Kidney (tissue), 14 donors: Measurements from ENCODE around the gene HSPA4. TPM values are rescaled to one million over a fixed set of nuclear protein-coding genes. Genes with fewer than 3 reads are reported as not detected.

ENCODE experiments used
- DNase-seq, 5 donors: peaks; one replicate each; pipeline ENCODE4 v3.0.0-alpha.2; 2013 to 2020
- FAIRE-seq: peaks from 2 replicates; lab custom pipeline; 2012; peaks lifted over from hg19 to GRCh38; lab: Jason Lieb, UNC
- H3K27ac ChIP-seq, 2 donors: one replicate each; pipeline ENCODE4 v1.7.0; 2013; ENCODE audit warnings: low read depth in 2 of 2, low read length in 2 of 2, inconsistent platforms in 1 of 2
- H3K27me3 ChIP-seq: one replicate; pipeline ENCODE4 v1.7.1; 2013; ENCODE audit warnings: low read length, inconsistent platforms; ENCODE audit not compliant: control insufficient read depth, insufficient read depth
- H3K36me3 ChIP-seq, 3 donors: one replicate each; pipeline versions ENCODE4 v1.7.0 to v1.7.1; 2013; ENCODE audit warnings: low read length in 3 of 3, control low read depth in 1 of 3, inconsistent platforms in 1 of 3; ENCODE audit not compliant: insufficient read depth in 3 of 3, control insufficient read depth in 2 of 3
- H3K4me1 ChIP-seq, 3 donors: one replicate each; pipeline versions ENCODE4 v1.7.0 to v1.7.1; 2013; ENCODE audit warnings: low read length in 3 of 3, inconsistent platforms in 1 of 3, low read depth in 1 of 3; ENCODE audit not compliant: control insufficient read depth in 2 of 3, insufficient read depth in 2 of 3
- H3K4me3 ChIP-seq, 3 donors: one replicate each; pipeline versions ENCODE4 v1.7.0 to v1.8.1; 2013; ENCODE audit warnings: low read length in 3 of 3, control low read depth in 1 of 3, inconsistent platforms in 1 of 3
- H3K9ac ChIP-seq, 3 donors: one replicate each; pipeline versions ENCODE4 v1.7.0 to v1.7.1; 2013; ENCODE audit warnings: low read length in 3 of 3, control low read depth in 1 of 3, inconsistent platforms in 1 of 3
- H3K9me3 ChIP-seq, 3 donors: one replicate each; pipeline versions ENCODE4 v1.7.0 to v1.7.1; 2013; ENCODE audit warnings: low read length in 3 of 3, control low read depth in 1 of 3, inconsistent platforms in 1 of 3; ENCODE audit not compliant: control insufficient read depth in 2 of 3, insufficient read depth in 1 of 3
- intact Hi-C: fragments of 100-400 bp; cut with DNase I; formaldehyde crosslinking; loops from one replicate; pipeline ENCODE4 v1.11.1; 2022
- polyA plus RNA-seq: library from polyadenylated mRNA; stranded (reverse); fragments of 350-450 nt; fragmentation: Illumina TruSeq; extraction: RNeasy Lipid Tissue Mini Kit (QIAGEN cat#74804); gene quantifications from one replicate; pipeline ENCODE4 v1.2.3, GENCODE V29; 2014; ENCODE audit warnings: low read depth, low replicate concordance; ENCODE audit not compliant: insufficient read depth
- total RNA-seq: library from RNA; stranded (reverse); fragmentation: NEBNext Ultra II Directional; extraction: Animal tissue kit (Norgen Biotek cat#: 25700); gene quantifications from one replicate; pipeline ENCODE4 v1.2.1, GENCODE V29; 2021
- TF ChIP-seq, protein P1 (sequence below): IDR thresholded peaks from 3 replicates; pipeline ENCODE4 v1.5.1; 2012; ENCODE audit warnings: mild to moderate bottlenecking, moderate library complexity, borderline replicate concordance; ENCODE audit not compliant: insufficient read depth; ENCODE audit errors: extremely low read depth
- donor health status: control.
- donor health status: control.
- donor health status: control.
- donor health status: control.
- donor health status: control.
- donor health status: DM: yes; HTN: yes; CAD: no.
- donor health status: Normal renal cell carcinoma (clear cell type).

HSPA4 gene
- total and polyA plus RNA-seq, 2 donors from 2014 or later, result 79.7 to 81.5 TPM

DNA sequence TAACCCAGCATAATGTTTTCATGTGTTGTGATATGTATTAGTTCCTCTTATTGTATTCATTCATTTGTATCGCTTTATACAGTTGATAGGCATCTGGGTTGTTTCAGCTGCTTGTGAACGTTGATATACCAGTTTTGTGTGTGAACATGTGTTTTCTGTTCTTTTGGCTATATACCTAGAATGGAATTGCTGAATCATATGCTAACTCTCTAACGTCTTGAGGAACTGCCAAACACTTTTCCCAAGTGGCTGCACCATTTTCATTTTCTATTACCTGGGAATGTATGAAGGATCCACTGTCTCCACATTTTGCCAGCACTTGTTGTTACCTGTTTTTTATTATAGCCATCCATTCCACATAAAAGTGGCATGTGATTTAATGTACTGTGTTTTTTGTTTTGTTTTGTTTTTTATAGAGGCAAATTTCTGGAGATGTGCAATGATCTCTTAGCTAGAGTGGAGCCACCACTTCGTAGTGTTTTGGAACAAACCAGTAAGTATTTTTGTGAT lies 34.6 kb downstream of the HSPA4 start:
- Histone ChIP-seq H3K36me3 (peaks cover 9 to 31% (median 14%) of the 10 kb centered on the region in 3 donors), H3K4me1 (no peaks in the 10 kb centered on the region), H3K9me3 (no peaks in the 10 kb centered on the region), H3K4me3 (no peak overlapping the region), H3K27me3 (no peaks in the 10 kb centered on the region), H3K27ac (no peak overlapping the region), H3K9ac (no peak overlapping the region)
- intact Hi-C loops, result no loop called here
- FAIRE-seq (no peak), DNase-seq (no peak)
- TF ChIP-seq, protein P1, sequence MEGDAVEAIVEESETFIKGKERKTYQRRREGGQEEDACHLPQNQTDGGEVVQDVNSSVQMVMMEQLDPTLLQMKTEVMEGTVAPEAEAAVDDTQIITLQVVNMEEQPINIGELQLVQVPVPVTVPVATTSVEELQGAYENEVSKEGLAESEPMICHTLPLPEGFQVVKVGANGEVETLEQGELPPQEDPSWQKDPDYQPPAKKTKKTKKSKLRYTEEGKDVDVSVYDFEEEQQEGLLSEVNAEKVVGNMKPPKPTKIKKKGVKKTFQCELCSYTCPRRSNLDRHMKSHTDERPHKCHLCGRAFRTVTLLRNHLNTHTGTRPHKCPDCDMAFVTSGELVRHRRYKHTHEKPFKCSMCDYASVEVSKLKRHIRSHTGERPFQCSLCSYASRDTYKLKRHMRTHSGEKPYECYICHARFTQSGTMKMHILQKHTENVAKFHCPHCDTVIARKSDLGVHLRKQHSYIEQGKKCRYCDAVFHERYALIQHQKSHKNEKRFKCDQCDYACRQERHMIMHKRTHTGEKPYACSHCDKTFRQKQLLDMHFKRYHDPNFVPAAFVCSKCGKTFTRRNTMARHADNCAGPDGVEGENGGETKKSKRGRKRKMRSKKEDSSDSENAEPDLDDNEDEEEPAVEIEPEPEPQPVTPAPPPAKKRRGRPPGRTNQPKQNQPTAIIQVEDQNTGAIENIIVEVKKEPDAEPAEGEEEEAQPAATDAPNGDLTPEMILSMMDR, result no peak

DNA sequence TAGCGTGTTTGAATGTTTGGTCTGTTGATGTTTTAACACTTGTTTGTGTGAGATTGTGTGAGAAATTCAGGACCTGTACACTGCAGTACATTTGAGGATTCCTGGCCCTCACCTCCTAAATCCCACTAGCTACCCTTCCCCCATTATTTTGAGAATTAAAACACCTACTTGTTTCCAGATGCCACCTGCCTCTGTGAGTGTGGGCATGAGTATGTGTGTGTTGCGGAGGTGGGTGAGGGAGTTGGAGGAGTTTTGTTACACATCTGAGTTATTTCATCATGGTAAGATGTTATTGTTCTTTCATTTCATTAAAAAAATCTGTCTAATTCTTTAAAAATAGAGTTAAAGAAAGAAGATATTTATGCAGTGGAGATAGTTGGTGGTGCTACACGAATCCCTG lies 36.3 kb downstream of the HSPA4 start:
- Histone ChIP-seq H3K36me3 (peaks cover 12 to 37% (median 14%) of the 10 kb centered on the region in 3 donors), H3K27ac (no peak overlapping the region), H3K4me1 (no peaks in the 10 kb centered on the region)

DNA sequence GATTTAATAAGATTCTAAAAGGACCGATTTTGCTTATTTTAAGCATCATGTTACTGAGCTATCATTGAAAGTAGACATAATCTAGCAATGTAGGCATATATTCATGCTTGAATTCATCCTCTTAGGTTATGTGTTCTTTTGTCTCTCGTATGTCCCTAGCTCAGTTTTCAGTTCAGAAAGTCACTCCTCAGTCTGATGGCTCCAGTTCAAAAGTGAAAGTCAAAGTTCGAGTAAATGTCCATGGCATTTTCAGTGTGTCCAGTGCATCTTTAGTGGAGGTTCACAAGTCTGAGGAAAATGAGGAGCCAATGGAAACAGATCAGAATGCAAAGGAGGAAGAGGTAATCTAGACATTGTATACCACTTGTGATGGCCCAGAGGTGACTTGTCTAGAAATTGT lies 39.2 kb downstream of the HSPA4 start:
- H3K36me3 ChIP-seq, result peaks cover 15 to 37% (median 16%) of the 10 kb centered on the region in 3 donors
- FAIRE-seq (no peak), DNase-seq (no peak)
- intact Hi-C loops, result no loop called here
- H3K4me3 ChIP-seq, result no peak overlapping the region
- H3K27ac ChIP-seq, result no peak overlapping the region
- TF ChIP-seq, protein P1, result no peak
- H3K9ac ChIP-seq, result no peak overlapping the region
- H3K9me3 ChIP-seq, result no peaks in the 10 kb centered on the region
- H3K4me1 ChIP-seq, result no peaks in the 10 kb centered on the region
- H3K27me3 ChIP-seq, result no peaks in the 10 kb centered on the region

More for the DNA sequence above, 36.3 kb downstream of the HSPA4 start:
- intact Hi-C loops, result no loop called here
- TF ChIP-seq, protein P1, result no peak
- Histone ChIP-seq H3K9ac (no peak overlapping the region), H3K27me3 (no peaks in the 10 kb centered on the region), H3K9me3 (no peaks in the 10 kb centered on the region), H3K4me3 (no peak overlapping the region)
- FAIRE-seq (no peak), DNase-seq (no peak)

DNA sequence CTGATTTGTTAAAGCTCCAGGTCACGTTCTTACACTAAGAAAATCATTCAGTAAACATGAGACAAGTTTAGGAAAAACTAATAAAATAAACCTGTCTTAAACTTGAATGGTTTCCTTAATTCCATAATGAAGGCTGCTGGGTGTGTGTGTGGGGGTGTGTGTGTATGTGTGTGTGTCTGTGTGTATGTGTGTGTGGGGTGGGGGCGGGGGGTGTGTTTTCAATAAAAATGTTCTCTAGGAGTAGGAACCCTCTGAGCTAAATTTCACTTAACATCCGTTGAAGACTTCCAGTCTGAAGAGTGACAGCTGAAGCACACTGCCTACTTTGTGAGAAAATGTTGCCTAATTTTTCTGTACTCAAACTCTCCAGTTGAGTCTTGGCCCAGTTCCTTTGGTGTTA lies 54.5 kb downstream of the HSPA4 start:
- Histone ChIP-seq H3K27ac (no peak overlapping the region), H3K4me3 (no peak overlapping the region), H3K9me3 (no peaks in the 10 kb centered on the region), H3K36me3 (peaks cover 4 to 22% (median 15%) of the 10 kb centered on the region in 3 donors), H3K27me3 (no peaks in the 10 kb centered on the region), H3K9ac (no peak overlapping the region), H3K4me1 (no peaks in the 10 kb centered on the region)
- TF ChIP-seq, protein P1, result no peak
- intact Hi-C loops, result no loop called here
- FAIRE-seq, result no peak
- no peak for DNase-seq
